MCF 10A (cell line): ENCODE results near the gene ADD3. TPM values are rescaled to one million over a fixed set of nuclear protein-coding genes. Genes with fewer than 3 reads are reported as not detected.

ENCODE experiments used
- BruUV-seq: library from RNA; stranded (reverse); fragments of 400-500 nt; replicated peaks from 2 replicates; lab custom pipeline; 2021; lab: Mats Ljungman, UMichigan
- CTCF ChIA-PET: fragments of 300-600 bp; sonication (Branson Sonifier 250); formaldehyde crosslinking; extraction: SDS; loops from one replicate; lab custom pipeline; 2021; ENCODE audit warnings: antibody characterized with exemption, inconsistent platforms; lab: Yijun Ruan, JAX
- POLR2A ChIA-PET: fragments of 300-600, 350-650 bp; sonication (Branson Sonifier 250); formaldehyde crosslinking; extraction: SDS; loops from one replicate; lab custom pipeline; 2020; ENCODE audit warnings: antibody characterized with exemption, inconsistent platforms; lab: Yijun Ruan, JAX
- DNase-seq: peaks from one replicate; pipeline ENCODE4 v3.0.0-alpha.2; 2018; ENCODE audit not compliant: unreplicated experiment
- H3K27ac Mint-ChIP-seq: one replicate; pipeline ENCODE4 v1.8.0; 2022; ENCODE audit warnings: mild to moderate bottlenecking, low read depth, mixed read lengths; ENCODE audit not compliant: unreplicated experiment
- H3K27me3 Mint-ChIP-seq: one replicate; pipeline ENCODE4 v1.8.0; 2022; ENCODE audit warnings: mixed read lengths; ENCODE audit not compliant: insufficient read depth, unreplicated experiment
- H3K36me3 Mint-ChIP-seq: one replicate; pipeline ENCODE4 v1.8.0; 2022; ENCODE audit warnings: mild to moderate bottlenecking, moderate library complexity, mixed read lengths; ENCODE audit not compliant: insufficient read depth, unreplicated experiment
- H3K4me1 Mint-ChIP-seq: one replicate; pipeline ENCODE4 v1.8.0; 2022; ENCODE audit warnings: mixed read lengths; ENCODE audit not compliant: insufficient read depth, unreplicated experiment
- H3K4me3 Mint-ChIP-seq: one replicate; pipeline ENCODE4 v1.8.0; 2022; ENCODE audit warnings: mild to moderate bottlenecking, moderate library complexity, mixed read lengths; ENCODE audit not compliant: unreplicated experiment
- H3K9me3 Mint-ChIP-seq: one replicate; pipeline ENCODE4 v1.8.0; 2022; ENCODE audit warnings: mixed read lengths; ENCODE audit not compliant: unreplicated experiment
- CTCF ChIP-seq: fragments of 200-600 bp; IDR thresholded peaks from one replicate; pipeline ENCODE4 v1.8.0; 2022; ENCODE audit warnings: antibody characterized with exemption, mild to moderate bottlenecking; ENCODE audit not compliant: unreplicated experiment
- intact Hi-C: fragments of 100-400 bp; cut with micrococcal nuclease; formaldehyde crosslinking; loops from 2 replicates; pipeline ENCODE4 v1.14.1; 2022
- total RNA-seq: library from RNA; stranded (reverse); gene quantifications from 2 replicates; pipeline ENCODE4 v1.2.3, GENCODE V29; 2022

ADD3 gene
- total RNA-seq, 1 experiment from 2014 or later: 14.5 TPM

- CTCF ChIA-PET: interaction anchor here (0.7 to 0.9 kb wide), 2 partner anchors 110 to 305 kb away, joined by 3 to 4 read pairs; no protein-coding TSS in a partner anchor
- TF ChIP-seq CTCF: no peak
- DNase-seq: no peak
- Mint-ChIP-seq H3K27ac (no peak overlapping the region), H3K27me3 (no peaks in the 10 kb centered on the region), H3K36me3 (no peaks in the 10 kb centered on the region), H3K4me1 (peaks cover 6% of the 10 kb centered on the region), H3K4me3 (no peak overlapping the region), H3K9me3 (no peaks in the 10 kb centered on the region)
- no TSS peak for BruUV-seq
- intact Hi-C loops: no loop called here
- POLR2A ChIA-PET: interaction anchor here (0.7 to 1.4 kb wide), 2 partner anchors 10 to 13 kb away, joined by 3 read pairs; no protein-coding TSS in a partner anchor
Observed at GRCh38 chr10:109993551-109994330, 14.0 kb upstream of the ADD3 start.

- no peak for TF ChIP-seq CTCF
- Mint-ChIP-seq H3K4me3 (no peak overlapping the region), H3K27ac (no peak overlapping the region), H3K4me1 (peaks cover 6% of the 10 kb centered on the region), H3K36me3 (no peaks in the 10 kb centered on the region), H3K27me3 (no peaks in the 10 kb centered on the region), H3K9me3 (no peaks in the 10 kb centered on the region)
- BruUV-seq: no TSS peak
- no peak for DNase-seq
- POLR2A ChIA-PET: no interaction called here
- CTCF ChIA-PET: no interaction called here
- intact Hi-C loops: no loop called here
Observed at GRCh38 chr10:109994711-109995577, 12.8 kb upstream of the ADD3 start.

- Mint-ChIP-seq H3K4me3 (no peak overlapping the region), H3K9me3 (no peaks in the 10 kb centered on the region), H3K36me3 (no peaks in the 10 kb centered on the region), H3K27ac (no peak overlapping the region), H3K27me3 (no peaks in the 10 kb centered on the region), H3K4me1 (peaks cover 6% of the 10 kb centered on the region)
- intact Hi-C loops: no loop called here
- TF ChIP-seq CTCF: no peak
- no TSS peak for BruUV-seq
- no peak for DNase-seq
- ChIA-PET CTCF (no interaction called here), POLR2A (no interaction called here)
Observed at GRCh38 chr10:109995595-109995994, 12.2 kb upstream of the ADD3 start.

- H3K4me1 Mint-ChIP-seq: peaks cover 6% of the 10 kb centered on the region
- DNase-seq: no peak
- intact Hi-C loops: no loop called here
- TF ChIP-seq CTCF: no peak
- BruUV-seq: no TSS peak
- no peaks in the 10 kb centered on the region for H3K27me3 Mint-ChIP-seq
- POLR2A ChIA-PET: no interaction called here
- CTCF ChIA-PET: no interaction called here
- no peak overlapping the region for H3K4me3 Mint-ChIP-seq
- H3K36me3 Mint-ChIP-seq: no peaks in the 10 kb centered on the region
- H3K9me3 Mint-ChIP-seq: no peaks in the 10 kb centered on the region
- H3K27ac Mint-ChIP-seq: no peak overlapping the region
Observed at GRCh38 chr10:109996225-109996624, 11.6 kb upstream of the ADD3 start.
